ENCODE results near the gene DKK3.

DKK3 gene

DNA sequence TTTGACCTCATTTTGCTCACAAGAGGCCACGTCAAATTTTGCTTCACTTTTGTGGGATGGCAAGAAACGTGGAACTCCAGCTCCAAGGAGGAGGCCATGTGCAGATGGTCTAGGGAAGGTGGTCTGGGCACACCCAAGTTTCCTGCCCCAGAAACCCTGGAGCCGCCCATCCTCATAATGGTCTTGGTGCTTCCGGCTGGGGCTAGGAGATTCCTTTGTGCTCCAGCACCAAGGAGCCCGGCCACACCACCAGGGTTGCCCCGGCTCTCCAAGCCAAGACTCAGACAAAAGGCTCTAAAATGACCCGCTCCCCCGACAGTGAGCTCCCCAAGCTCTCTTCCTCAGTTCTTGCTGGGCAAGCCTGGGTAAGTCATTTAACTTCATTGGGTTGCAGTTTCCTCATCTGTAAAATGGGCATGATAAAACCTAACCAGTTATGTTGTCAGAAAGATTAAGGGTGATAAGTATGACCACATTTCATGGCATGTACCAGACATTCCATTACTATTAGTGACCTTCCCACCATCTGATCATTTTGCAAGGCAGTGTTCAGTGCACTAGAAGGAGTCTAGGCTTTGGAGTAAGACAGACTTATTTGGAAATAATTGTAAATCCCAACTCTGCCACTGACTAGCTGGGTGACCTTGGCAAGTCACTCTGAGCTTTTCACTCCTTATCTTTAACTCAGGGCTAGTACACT is 23.3 kb downstream of the DKK3 start:
- DNase-seq (ENCODE audit: low spot score): no peak
- in situ Hi-C loops (cut with MboI; ENCODE audit: low sequenced_read_pairs, unreplicated experiment): no loop called here
- TF ChIP-seq, protein P1, sequence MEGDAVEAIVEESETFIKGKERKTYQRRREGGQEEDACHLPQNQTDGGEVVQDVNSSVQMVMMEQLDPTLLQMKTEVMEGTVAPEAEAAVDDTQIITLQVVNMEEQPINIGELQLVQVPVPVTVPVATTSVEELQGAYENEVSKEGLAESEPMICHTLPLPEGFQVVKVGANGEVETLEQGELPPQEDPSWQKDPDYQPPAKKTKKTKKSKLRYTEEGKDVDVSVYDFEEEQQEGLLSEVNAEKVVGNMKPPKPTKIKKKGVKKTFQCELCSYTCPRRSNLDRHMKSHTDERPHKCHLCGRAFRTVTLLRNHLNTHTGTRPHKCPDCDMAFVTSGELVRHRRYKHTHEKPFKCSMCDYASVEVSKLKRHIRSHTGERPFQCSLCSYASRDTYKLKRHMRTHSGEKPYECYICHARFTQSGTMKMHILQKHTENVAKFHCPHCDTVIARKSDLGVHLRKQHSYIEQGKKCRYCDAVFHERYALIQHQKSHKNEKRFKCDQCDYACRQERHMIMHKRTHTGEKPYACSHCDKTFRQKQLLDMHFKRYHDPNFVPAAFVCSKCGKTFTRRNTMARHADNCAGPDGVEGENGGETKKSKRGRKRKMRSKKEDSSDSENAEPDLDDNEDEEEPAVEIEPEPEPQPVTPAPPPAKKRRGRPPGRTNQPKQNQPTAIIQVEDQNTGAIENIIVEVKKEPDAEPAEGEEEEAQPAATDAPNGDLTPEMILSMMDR (IDR thresholded peaks at IDR 0.05; ENCODE audit: borderline replicate concordance, control extremely low read depth, extremely low read depth, insufficient read depth, missing control alignments): no peak

DNA sequence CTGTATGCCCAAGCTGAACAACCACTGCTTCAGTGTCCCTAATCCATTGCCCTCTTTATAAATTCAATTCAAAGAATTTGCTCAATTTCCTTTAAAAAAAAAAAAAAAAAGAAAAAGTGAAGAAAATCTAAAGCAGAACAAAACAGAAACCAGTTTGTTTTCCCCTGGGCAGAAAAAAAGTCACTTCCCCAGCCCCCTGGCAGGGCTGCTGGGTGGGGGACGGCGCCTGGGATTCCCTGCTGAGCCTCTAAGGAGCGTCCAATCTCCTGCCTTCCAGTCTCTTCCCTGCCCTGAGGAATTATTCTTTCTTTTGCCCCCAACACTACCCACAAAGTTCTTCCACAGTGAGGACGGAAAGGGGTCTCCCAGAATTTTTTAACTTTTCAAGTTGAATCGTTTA is 23.9 kb downstream of the DKK3 start:
- TF ChIP-seq, protein P1 (IDR thresholded peaks at IDR 0.05; ENCODE audit: borderline replicate concordance, control extremely low read depth, extremely low read depth, insufficient read depth, missing control alignments): no peak
- DNase-seq (ENCODE audit: low spot score): no peak
- in situ Hi-C loops (cut with MboI; ENCODE audit: low sequenced_read_pairs, unreplicated experiment): no loop called here

DNA sequence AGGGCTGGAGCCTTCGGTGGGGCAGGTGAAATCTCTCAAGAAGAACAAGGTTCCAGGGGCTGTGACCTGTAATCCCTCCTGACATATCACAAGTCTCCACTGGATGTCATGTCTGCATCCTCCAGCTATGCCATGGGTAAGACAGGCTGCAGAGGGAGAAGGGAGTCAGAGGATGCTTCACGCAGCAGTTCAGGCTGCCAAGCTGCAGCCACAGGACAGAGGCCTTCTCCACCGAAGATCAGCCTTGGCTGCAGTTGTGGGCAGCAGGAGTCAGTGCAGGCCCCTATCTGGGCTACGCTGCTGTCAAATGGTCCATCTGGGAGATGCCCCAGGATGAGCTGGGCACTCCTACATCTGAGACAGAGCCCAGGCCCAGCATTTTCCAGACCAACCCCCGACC is 25.0 kb downstream of the DKK3 start:
- TF ChIP-seq, protein P1 (IDR thresholded peaks at IDR 0.05; ENCODE audit: borderline replicate concordance, control extremely low read depth, extremely low read depth, insufficient read depth, missing control alignments): no peak
- DNase-seq (ENCODE audit: low spot score): no peak
- in situ Hi-C loops (cut with MboI; ENCODE audit: low sequenced_read_pairs, unreplicated experiment): no loop called here

DNA sequence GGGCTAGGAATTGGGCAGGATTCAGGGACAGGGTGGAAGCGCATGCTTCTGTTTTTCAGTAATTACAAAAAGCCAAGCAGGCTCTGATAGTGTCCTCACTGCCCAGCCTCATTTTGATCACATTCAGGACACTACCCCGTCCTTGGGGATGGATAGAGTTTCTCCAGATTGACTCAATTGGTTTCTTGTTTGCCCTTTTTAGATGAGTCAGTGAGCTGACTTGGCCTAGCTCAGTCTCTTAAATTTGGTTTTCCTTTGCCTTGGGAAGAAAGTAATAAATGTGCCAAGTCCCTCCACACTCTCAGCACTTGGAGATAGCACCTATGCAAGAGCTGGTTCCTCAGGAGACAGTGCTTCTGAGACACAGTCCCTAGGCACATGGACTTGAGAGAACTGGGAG is 25.5 kb downstream of the DKK3 start:
- in situ Hi-C loops (cut with MboI; ENCODE audit: low sequenced_read_pairs, unreplicated experiment): no loop called here
- TF ChIP-seq, protein P1 (IDR thresholded peaks at IDR 0.05; ENCODE audit: borderline replicate concordance, control extremely low read depth, extremely low read depth, insufficient read depth, missing control alignments): no peak
- DNase-seq (ENCODE audit: low spot score): no peak

DNA sequence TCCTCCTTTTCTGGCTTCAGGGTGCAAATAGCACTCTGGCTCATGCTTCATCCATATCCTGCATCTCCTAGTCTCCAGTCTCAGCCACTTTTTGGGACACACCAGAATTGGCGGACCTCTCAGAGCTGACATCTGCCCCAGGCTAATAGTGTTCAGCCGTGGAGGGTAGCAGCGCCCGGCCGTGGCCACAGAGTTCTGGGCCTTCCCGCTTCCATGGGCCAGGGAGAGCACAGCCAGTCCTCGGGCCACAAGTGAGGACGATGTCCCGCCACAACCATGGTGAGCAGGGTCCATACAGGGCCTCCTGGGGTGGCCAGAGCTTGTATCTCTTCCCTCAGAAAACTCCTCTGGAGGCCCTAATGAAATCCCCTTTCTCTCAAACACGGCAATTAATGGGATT is 26.0 kb downstream of the DKK3 start:
- DNase-seq (ENCODE audit: low spot score): no peak
- TF ChIP-seq, protein P1 (IDR thresholded peaks at IDR 0.05; ENCODE audit: borderline replicate concordance, control extremely low read depth, extremely low read depth, insufficient read depth, missing control alignments): no peak
- in situ Hi-C loops (cut with MboI; ENCODE audit: low sequenced_read_pairs, unreplicated experiment): no loop called here

DNA sequence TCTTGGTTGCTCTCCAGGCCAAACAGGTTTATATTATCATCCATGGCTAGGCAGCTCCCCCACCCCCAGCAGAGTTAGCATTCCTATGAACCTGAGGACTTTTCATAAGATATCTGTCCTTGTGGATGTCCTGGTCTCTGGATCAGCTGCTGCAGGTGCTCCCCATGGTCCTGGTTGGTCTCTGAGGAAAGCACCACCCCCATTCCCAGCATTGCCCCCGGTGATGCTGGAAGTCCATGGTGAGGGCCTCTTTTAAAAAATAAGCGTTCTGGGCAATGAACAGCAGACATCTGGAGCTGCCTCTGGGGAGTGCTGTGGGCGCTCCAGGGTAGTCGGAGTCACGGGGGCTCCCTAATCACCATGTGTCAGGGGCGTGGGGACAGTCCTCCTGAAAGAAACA is 26.6 kb downstream of the DKK3 start:
- TF ChIP-seq, protein P1 (IDR thresholded peaks at IDR 0.05; ENCODE audit: borderline replicate concordance, control extremely low read depth, extremely low read depth, insufficient read depth, missing control alignments): no peak
- DNase-seq (ENCODE audit: low spot score): no peak
- in situ Hi-C loops (cut with MboI; ENCODE audit: low sequenced_read_pairs, unreplicated experiment): no loop called here

Measured in GM13976 (cell line).